HG03469 (cell line): ENCODE results near the gene KPNA6.
"Not testable (repeated sequence)": the region's sequence is repeated elsewhere in the genome, so short reads cannot be mapped to it uniquely, and the experiment has no call there.

Experiments used
- ATAC-seq: cut with Tn5 transposase; IDR thresholded peaks from one replicate; pipeline ENCODE4 v1.9.1; 2021; ENCODE audit warnings: mild to moderate bottlenecking, moderate library complexity, moderate number of reproducible peaks; ENCODE audit not compliant: unreplicated experiment

The KPNA6 gene

GRCh38 chr1:32138965-32139364, 31.1 kb downstream of the KPNA6 start:
- ATAC-seq = no peak

GRCh38 chr1:32142446-32143301, 34.8 kb downstream of the KPNA6 start:
- ATAC-seq = no peak

DNA sequence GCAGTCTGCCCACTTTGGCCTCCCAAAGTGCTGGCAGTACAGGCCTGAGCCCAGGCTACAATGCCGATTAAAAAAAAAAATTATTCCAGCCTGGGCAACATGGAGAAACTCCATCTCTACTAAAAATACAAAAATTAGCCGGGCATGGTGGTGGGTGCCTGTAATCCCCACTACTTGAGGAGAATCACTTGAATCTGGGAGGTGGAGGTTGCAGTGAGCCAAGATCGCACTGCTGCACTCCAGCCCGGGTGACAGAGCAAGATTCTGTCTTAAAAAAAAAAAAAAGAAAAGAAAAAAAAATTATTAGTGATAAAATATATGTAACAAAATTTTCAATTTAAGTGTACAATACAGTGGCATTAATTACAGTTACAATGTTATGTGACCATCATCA, 35.4 kb downstream of the KPNA6 start:
- ATAC-seq = not testable (repeated sequence)

DNA sequence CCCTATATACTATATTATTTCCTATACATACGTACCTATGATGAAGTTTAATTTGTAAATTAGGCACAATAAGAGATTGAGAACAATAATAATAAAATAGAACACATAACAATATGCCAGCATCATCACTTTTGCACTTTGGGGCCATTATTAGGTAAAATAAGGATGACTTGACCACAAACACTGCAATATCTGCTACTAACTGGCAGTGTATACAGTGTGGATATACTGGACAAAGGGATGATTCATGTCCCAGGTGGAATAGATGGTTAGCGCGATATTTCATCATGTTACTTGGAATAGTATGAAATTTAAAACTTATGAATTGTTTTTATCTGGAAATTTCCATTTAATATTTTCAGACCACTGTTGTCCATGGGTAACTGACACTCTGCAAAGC, 36.2 kb downstream of the KPNA6 start:
- ATAC-seq = no peak

DNA sequence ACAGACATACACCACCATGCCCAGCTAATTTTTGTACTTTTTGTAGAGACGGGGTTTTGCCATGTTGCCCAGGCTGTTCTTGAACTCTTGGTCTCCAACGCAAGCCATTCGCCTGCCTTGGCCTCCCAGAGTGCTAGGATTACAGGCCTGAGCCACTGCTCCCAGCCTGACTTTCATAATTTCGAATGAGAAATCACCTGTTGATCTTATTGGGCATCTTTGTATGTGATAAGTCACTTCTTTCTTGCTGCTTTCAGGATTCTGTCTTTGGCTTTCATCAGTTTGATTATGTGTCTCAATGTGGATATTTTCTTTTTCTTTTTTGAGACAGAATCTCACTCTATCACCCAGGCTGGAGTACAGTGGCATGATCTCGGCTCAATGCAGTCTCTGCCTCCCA, 39.9 kb downstream of the KPNA6 start:
- not testable (repeated sequence) for ATAC-seq

DNA sequence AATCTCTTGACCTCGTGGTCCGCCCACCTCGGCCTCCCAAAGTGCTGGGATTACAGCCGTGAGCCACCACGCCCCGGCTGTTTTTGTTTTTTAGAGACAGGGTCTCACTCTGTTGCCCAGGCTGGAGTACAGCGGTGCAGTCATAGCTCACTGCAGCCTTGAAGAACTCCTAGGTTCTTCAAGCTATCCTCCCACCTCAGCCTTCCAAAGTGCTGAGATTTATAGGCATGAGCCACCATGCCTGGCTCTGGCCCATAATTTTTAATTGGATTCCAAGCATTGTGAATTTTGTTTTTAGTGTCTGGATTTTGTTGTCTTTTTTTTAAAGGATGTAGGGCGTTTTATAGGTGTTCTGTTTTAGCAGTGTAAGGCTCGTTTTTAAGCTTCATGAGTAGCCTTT, 43.0 kb downstream of the KPNA6 start:
- ATAC-seq = no peak

GRCh38 chr1:32151319-32151787, 43.5 kb downstream of the KPNA6 start:
- ATAC-seq = no peak

DNA sequence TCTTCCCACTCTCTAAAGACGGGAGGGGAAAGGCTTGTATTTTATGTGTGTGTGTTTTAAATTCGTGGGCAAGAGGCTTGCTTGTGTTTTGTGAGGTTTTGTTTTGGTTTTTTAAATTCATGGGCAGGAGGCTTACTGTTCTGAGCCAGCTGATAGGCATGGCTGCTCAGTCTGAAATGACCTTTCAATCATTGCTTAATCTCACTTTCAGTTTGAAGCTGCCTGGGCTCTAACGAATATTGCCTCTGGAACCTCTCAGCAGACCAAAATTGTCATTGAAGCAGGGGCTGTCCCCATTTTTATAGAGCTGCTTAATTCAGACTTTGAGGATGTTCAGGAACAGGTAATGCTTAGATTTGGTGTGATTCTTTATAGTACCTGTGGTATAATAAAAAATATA, 51.3 kb downstream of the KPNA6 start:
- no peak for ATAC-seq

GRCh38 chr1:32163405-32163804, 55.5 kb downstream of the KPNA6 start:
- no peak for ATAC-seq

DNA sequence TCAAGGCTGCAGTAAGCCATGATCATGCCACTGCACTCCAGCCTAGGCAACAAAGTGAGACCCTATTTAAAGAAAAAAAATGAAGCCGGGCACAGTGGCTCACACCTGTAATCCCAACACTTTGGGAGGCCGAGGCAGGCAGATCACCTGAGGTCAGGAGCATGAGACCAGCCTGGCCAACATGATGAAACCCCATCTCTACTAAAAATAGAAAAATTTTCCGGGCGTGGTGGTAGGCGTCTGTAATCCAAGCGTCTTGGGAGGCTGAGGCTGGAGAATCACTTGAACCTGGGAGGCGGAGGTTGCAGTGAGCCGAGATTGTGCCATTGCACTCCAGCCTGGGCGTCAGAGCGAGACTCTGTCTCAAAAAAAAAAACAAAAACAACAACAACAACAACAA, 57.8 kb downstream of the KPNA6 start:
- not testable (repeated sequence) for ATAC-seq

DNA sequence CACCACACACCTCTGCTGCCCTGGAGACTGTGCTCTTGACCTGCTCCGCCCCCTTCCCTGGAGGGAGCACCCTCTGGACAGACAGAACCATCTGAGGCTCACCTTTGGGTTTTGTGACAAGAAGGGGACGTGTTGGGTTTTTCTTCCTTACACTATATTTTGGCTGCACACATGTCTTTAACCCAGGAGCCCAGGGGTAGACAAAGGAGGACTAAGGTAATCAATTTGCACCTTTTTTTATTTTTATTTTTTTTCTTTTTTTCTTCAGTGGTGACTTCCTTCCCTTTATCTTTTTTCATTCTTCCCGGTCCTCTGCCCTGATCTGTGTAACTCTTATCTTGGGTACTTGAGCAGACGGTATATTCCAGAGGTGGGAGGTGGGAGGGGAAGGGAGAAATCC, 63.1 kb downstream of the KPNA6 start:
- no peak for ATAC-seq

DNA sequence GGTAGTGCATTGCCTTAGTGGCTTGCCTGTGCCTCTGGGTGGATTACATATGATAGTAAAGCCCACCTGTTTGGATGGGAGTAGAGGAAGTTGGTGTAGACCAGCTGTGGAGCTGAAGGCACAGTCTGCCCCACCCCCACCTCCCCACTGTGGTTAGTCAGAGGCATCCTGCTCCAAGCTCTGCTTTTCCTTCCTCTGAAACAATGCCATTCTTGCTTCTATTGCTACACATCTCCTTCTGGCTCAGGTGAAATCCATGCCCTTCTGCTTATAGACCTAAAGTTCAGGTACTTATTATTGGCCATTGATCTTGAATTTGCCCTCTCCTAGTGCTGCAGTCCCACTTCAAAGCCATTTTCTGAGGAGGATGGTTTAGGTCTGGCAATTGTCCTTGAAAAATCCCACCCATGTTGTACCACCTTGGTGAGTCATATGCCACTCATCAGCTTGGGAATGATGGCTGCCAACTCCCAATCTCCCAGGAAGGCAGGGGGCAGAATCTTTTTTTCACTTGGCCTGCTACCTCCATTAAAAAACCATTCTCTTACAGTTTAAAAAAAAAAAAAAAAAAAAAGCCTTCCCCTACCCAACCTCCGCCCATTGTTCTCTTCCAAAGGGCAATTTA, 64.9 kb downstream of the KPNA6 start:
- no peak for ATAC-seq

- ATAC-seq = no peak
These were observed 70.7 kb downstream of the KPNA6 start for GRCh38 chr1:32178380-32179192.

DNA sequence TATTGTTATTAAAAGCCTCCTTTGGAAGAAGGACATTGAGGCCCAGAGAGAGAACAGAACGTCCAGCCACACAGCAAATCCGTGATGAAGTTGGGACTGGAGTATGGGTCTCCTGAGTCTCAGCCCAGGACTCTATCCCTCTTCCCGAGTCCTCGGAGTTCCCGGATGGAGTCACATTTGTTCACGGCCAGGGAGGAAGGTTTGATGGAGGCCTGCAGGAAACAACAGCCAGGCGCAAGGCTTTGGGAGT, 71.3 kb downstream of the KPNA6 start:
- ATAC-seq = no peak

GRCh38 chr1:32179443-32180185, 71.8 kb downstream of the KPNA6 start, which contains the start of gene TXLNA:
Gene TXLNA (plus strand): TSS chr1:32179675. CDS start chr1:32180346, 671 bp downstream.
- no peak for ATAC-seq

DNA sequence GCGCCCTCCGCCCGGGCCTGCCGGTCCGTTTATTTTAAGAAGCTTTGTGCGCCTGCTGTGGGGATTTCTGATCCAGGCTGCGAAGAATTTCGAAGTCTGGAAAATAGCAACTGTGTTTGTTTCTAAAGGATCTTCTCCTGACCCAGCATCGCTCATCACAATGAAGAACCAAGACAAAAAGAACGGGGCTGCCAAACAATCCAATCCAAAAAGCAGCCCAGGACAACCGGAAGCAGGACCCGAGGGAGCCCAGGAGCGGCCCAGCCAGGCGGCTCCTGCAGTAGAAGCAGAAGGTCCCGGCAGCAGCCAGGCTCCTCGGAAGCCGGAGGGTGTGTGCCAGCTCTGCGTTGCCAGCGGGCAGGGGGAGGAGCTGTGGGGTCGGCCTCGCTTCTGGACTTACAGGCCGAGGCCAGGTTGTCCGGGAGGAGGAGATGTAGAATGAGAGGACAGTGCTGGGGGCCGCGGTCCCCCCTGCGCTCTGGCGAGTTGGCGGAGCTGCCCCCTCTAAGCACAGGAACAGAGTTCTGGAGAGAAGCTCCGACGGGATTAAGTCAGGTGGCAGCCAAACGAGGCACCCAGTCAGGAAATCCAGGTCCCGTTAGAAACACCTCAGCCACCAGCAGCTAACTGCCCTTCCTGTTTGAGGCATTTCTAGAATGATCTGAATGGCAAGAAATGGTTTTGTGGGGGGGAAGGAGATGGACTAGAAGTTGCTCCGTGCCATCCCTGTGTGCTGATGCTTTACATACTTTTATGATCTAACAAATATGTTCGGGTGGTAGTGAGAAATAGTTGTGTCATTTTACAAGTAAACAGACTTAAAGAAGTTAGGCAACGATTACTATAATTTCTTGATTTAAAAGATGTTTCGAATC, 72.6 kb downstream of the KPNA6 start:
- ATAC-seq = no peak

DNA sequence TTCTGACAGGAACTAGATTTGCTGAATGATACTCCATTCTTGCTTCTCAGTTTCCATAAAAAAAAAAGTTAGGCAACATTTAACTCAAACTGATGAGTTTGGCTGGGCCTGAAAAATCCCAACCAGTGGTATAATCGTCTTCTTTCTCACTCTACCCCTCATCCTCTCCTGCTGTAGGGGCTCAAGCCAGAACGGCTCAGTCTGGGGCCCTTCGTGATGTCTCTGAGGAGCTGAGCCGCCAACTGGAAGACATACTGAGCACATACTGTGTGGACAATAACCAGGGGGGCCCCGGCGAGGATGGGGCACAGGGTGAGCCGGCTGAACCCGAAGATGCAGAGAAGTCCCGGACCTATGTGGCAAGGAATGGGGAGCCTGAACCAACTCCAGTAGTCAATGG, 73.2 kb downstream of the KPNA6 start:
- ATAC-seq = no peak

GRCh38 chr1:32181563-32181962, 73.7 kb downstream of the KPNA6 start:
- ATAC-seq = no peak

DNA sequence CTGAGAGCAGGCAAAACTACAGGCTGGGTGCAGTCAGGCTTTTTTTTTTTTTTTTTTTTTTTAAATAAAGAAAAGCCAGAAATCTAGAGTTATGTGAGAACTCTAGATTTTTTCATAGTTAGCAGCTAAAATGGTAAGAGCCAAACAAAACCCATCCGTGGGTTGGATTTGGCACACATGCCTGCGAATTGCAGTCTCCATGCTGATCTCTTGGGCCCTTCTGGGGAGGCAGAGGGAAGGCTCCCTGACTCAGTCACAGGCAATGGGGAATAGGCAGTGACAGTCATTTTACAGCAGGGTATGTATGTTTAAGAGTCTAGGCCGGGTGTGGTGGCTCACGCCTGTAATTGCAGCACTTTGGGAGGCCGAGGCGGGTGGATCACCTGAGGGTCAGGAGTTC, 74.2 kb downstream of the KPNA6 start:
- ATAC-seq = no peak

DNA sequence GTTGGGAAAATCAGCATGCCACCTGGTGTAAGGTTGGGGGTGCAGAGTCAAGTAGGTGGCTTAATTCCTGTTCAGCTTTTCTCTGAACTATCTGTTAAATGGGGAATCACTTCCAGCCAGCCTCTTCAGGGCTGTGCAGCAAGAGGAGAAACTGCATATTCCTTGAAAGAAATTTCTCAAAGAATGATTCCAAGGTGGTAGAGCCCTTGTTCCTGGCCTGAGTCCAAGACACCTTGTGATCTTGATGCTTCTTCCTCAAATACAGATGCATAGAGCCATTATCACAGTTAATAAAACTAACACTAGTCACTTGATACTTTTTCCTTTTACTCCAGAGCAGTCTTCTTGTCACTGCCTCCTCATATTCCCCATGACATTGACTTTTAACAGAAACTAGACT, 76.8 kb downstream of the KPNA6 start:
- ATAC-seq = no peak
